ENCODE data around the gene DDA1. TPM values are rescaled to one million over a fixed set of nuclear protein-coding genes. Genes with fewer than 3 reads are reported as not detected.

DDA1 gene
- total and polyA plus RNA-seq, 4 donors, result 21.4 to 71.0 (median 28.7) TPM

- H3K4me3 ChIP-seq (ENCODE audit: low read length in 2 of 2), result no peak overlapping the region
- WGBS, 2 donors, result 71 to 81% methylated on average over 6 of the region's 6 CpGs
- no peak for ATAC-seq (ENCODE audit: low FRiP score)
- no peaks in the 10 kb centered on the region for H3K27me3 ChIP-seq (ENCODE audit: control insufficient read depth in 1 of 2, insufficient read depth in 2 of 2, low read length in 1 of 2)
- H3K27ac ChIP-seq (ENCODE audit: low read depth in 1 of 2, low read length in 2 of 2), result no peak overlapping the region
- no peak for DNase-seq
- peaks cover 0 to 4% of the 10 kb centered on the region in 2 donors for H3K36me3 ChIP-seq (ENCODE audit: control insufficient read depth in 1 of 2, insufficient read depth in 2 of 2, low read length in 1 of 2)
- intact Hi-C loops (cut with DNase I), result no loop called here
- no peaks in the 10 kb centered on the region for H3K9me3 ChIP-seq (ENCODE audit: control insufficient read depth, low read length)
- no peaks in the 10 kb centered on the region for H3K4me1 ChIP-seq (ENCODE audit: control insufficient read depth in 1 of 2, insufficient read depth in 2 of 2, low read length in 2 of 2)
Observed at GRCh38 chr19:17318966-17319365, 9.6 kb downstream of the DDA1 start.

- Histone ChIP-seq H3K9me3 (ENCODE audit: control insufficient read depth, low read length) (no peaks in the 10 kb centered on the region), H3K27me3 (ENCODE audit: control insufficient read depth in 1 of 2, insufficient read depth in 2 of 2, low read length in 1 of 2) (no peaks in the 10 kb centered on the region), H3K27ac (ENCODE audit: low read depth in 1 of 2, low read length in 2 of 2) (no peak overlapping the region), H3K4me3 (ENCODE audit: low read length in 2 of 2) (no peak overlapping the region), H3K4me1 (ENCODE audit: control insufficient read depth in 1 of 2, insufficient read depth in 2 of 2, low read length in 2 of 2) (no peaks in the 10 kb centered on the region), H3K36me3 (ENCODE audit: control insufficient read depth in 1 of 2, insufficient read depth in 2 of 2, low read length in 1 of 2) (peaks cover 0 to under 1% of the 10 kb centered on the region in 2 donors)
- DNase-seq, result no peak
- 88 to 91% methylated on average over 40 of the region's 40 CpGs for WGBS, 2 donors
- intact Hi-C loops (cut with DNase I), result no loop called here
- ATAC-seq (ENCODE audit: low FRiP score), result no peak
Observed at GRCh38 chr19:17319473-17320238, 10.3 kb downstream of the DDA1 start.

GRCh38 chr19:17320435-17320834, 11.1 kb downstream of the DDA1 start:
- DNase-seq (no peak), ATAC-seq (ENCODE audit: low FRiP score) (no peak)
- 88 to 90% methylated on average over 11 of the region's 11 CpGs for WGBS, 2 donors
- H3K27me3 ChIP-seq (ENCODE audit: control insufficient read depth in 1 of 2, insufficient read depth in 2 of 2, low read length in 1 of 2), result no peaks in the 10 kb centered on the region
- H3K4me1 ChIP-seq (ENCODE audit: control insufficient read depth in 1 of 2, insufficient read depth in 2 of 2, low read length in 2 of 2), result no peaks in the 10 kb centered on the region
- intact Hi-C loops (cut with DNase I), result no loop called here
- H3K36me3 ChIP-seq (ENCODE audit: control insufficient read depth in 1 of 2, insufficient read depth in 2 of 2, low read length in 1 of 2), result no peaks in the 10 kb centered on the region
- H3K9me3 ChIP-seq (ENCODE audit: control insufficient read depth, low read length), result no peaks in the 10 kb centered on the region
- no peak overlapping the region for H3K27ac ChIP-seq (ENCODE audit: low read depth in 1 of 2, low read length in 2 of 2)
- no peak overlapping the region for H3K4me3 ChIP-seq (ENCODE audit: low read length in 2 of 2)

GRCh38 chr19:17321655-17322489, 12.5 kb downstream of the DDA1 start:
- WGBS, 2 donors, result 89 to 90% methylated on average over 19 of the region's 19 CpGs

GRCh38 chr19:17322854-17323253, 13.5 kb downstream of the DDA1 start:
- Histone ChIP-seq H3K27ac (ENCODE audit: low read depth in 1 of 2, low read length in 2 of 2) (no peak overlapping the region), H3K9me3 (ENCODE audit: control insufficient read depth, low read length) (no peaks in the 10 kb centered on the region), H3K27me3 (ENCODE audit: control insufficient read depth in 1 of 2, insufficient read depth in 2 of 2, low read length in 1 of 2) (no peaks in the 10 kb centered on the region), H3K36me3 (ENCODE audit: control insufficient read depth in 1 of 2, insufficient read depth in 2 of 2, low read length in 1 of 2) (no peaks in the 10 kb centered on the region), H3K4me3 (ENCODE audit: low read length in 2 of 2) (no peak overlapping the region), H3K4me1 (ENCODE audit: control insufficient read depth in 1 of 2, insufficient read depth in 2 of 2, low read length in 2 of 2) (no peaks in the 10 kb centered on the region)
- WGBS, 2 donors, result 36 to 45% methylated on average over 10 of the region's 10 CpGs
- intact Hi-C loops (cut with DNase I), result no loop called here
- ATAC-seq (ENCODE audit: low FRiP score) (peak; percentile 30), DNase-seq (no peak)

More at GRCh38 chr19:17321655-17322489, 12.5 kb downstream of the DDA1 start:
- Histone ChIP-seq H3K4me1 (ENCODE audit: control insufficient read depth in 1 of 2, insufficient read depth in 2 of 2, low read length in 2 of 2) (no peaks in the 10 kb centered on the region), H3K4me3 (ENCODE audit: low read length in 2 of 2) (no peak overlapping the region), H3K36me3 (ENCODE audit: control insufficient read depth in 1 of 2, insufficient read depth in 2 of 2, low read length in 1 of 2) (no peaks in the 10 kb centered on the region), H3K27me3 (ENCODE audit: control insufficient read depth in 1 of 2, insufficient read depth in 2 of 2, low read length in 1 of 2) (no peaks in the 10 kb centered on the region), H3K27ac (ENCODE audit: low read depth in 1 of 2, low read length in 2 of 2) (no peak overlapping the region), H3K9me3 (ENCODE audit: control insufficient read depth, low read length) (no peaks in the 10 kb centered on the region)
- no peak for DNase-seq
- intact Hi-C loops (cut with DNase I), result no loop called here
- ATAC-seq (ENCODE audit: low FRiP score), result no peak

DNA sequence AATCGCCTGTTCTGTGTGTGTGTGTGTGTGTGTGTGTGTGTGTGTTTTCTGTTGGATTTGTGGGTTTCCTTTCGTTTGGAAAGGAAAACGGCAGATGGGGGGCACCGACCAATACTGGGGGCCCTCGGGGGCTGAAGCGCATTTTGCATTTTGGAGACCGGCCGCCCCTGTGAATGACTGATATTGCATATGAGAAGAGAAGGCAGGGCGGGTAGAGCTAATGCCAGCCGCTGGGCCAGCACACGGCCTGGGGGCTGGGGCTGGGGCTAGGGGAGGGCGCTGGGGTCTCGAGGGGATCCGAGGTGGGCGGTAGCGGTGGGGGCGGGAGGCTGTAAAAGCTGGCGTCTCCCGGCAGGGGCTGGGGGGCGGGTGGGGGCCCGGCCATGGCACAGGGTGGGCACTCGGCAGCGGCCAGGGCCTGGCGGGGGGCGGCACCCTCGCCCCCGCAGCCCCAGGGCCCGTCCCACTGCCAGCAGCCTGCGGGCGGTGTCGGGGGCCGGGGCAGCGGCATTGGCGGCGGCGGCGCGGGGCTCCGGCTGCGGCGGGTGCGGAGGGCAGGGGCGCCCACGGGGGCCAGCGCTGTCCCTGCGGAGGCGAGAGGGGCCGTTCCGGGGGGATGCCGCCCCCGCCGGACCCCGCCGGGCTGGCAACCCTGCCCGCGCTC, 14.1 kb downstream of the DDA1 start:
- Histone ChIP-seq H3K9me3 (ENCODE audit: control insufficient read depth, low read length) (no peaks in the 10 kb centered on the region), H3K36me3 (ENCODE audit: control insufficient read depth in 1 of 2, insufficient read depth in 2 of 2, low read length in 1 of 2) (no peaks in the 10 kb centered on the region), H3K27me3 (ENCODE audit: control insufficient read depth in 1 of 2, insufficient read depth in 2 of 2, low read length in 1 of 2) (no peaks in the 10 kb centered on the region), H3K27ac (ENCODE audit: low read depth in 1 of 2, low read length in 2 of 2) (no peak overlapping the region), H3K4me1 (ENCODE audit: control insufficient read depth in 1 of 2, insufficient read depth in 2 of 2, low read length in 2 of 2) (no peaks in the 10 kb centered on the region), H3K4me3 (ENCODE audit: low read length in 2 of 2) (no peak overlapping the region)
- DNase-seq (no peak), ATAC-seq (ENCODE audit: low FRiP score) (no peak)
- WGBS, 2 donors, result 15 to 20% methylated on average over 39 to 56 of the region's 56 CpGs
- intact Hi-C loops (cut with DNase I), result no loop called here

DNA sequence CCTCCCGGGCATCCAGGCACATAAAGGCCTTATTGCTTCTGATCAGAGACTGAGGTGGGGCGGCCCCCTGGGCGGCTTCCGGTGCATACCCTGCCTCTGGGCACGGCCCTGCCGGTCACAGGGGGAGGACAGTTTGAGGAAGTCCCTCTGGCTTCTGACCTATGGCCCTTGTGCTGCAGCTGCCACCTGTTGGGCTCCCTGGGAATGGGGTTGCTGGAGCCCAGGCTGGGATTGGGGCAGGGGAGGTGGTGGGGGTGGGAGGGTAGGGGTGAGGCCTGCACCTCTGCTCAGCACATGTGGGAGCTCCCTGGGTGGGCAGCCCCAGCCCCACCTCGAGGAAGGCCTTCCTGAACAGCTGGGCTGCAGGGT, 14.6 kb downstream of the DDA1 start:
- intact Hi-C loops (cut with DNase I), result no loop called here
- 37 to 42% methylated on average over 7 of the region's 7 CpGs for WGBS, 2 donors
- DNase-seq (no peak), ATAC-seq (ENCODE audit: low FRiP score) (no peak)
- Histone ChIP-seq H3K27me3 (ENCODE audit: control insufficient read depth in 1 of 2, insufficient read depth in 2 of 2, low read length in 1 of 2) (no peaks in the 10 kb centered on the region), H3K4me1 (ENCODE audit: control insufficient read depth in 1 of 2, insufficient read depth in 2 of 2, low read length in 2 of 2) (no peaks in the 10 kb centered on the region), H3K27ac (ENCODE audit: low read depth in 1 of 2, low read length in 2 of 2) (no peak overlapping the region), H3K36me3 (ENCODE audit: control insufficient read depth in 1 of 2, insufficient read depth in 2 of 2, low read length in 1 of 2) (no peaks in the 10 kb centered on the region), H3K9me3 (ENCODE audit: control insufficient read depth, low read length) (no peaks in the 10 kb centered on the region), H3K4me3 (ENCODE audit: low read length in 2 of 2) (no peak overlapping the region)

DNA sequence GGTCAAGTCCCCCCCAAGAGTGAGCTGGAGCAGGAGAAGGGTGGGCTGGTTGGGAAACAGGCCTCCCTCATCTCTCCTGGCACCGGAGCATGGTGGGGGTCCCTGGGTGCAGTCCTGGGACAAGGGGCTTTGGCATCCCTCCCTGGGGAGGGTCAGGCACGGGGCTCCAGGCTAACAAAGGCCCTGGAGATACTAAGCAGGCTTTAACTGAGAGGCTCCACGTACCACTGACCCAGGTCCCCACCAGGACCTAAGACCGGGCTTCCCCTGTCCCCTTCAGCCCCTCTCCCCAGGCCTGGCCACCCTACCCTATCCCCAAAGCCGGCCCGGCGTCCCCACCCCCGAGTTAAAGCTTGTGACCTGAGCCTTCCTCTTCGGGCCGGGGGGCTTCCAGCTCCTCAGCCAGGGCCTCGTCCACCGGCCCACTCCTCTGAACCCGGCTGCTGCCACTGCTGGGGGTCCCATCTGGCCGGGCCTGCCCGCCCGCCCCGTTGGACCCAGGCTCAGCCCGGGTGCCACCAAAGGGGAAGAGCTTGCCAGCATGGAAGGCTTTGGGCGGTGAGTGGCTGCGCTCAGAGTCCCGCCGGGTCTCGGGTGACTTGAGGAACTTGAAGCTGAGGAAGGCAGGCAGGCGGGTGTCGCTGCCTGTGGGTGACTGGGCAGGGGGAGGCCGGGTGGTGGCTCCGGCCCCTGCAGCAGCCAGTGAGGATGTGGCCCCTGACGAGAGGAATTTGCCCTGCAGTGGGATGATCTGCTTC, 15.2 kb downstream of the DDA1 start:
- no peak overlapping the region for H3K27ac ChIP-seq (ENCODE audit: low read depth in 1 of 2, low read length in 2 of 2)
- DNase-seq, result no peak
- no peaks in the 10 kb centered on the region for H3K27me3 ChIP-seq (ENCODE audit: control insufficient read depth in 1 of 2, insufficient read depth in 2 of 2, low read length in 1 of 2)
- intact Hi-C loops (cut with DNase I), result no loop called here
- no peak for ATAC-seq (ENCODE audit: low FRiP score)
- WGBS, 2 donors, result 87 to 91% methylated on average over 22 to 28 of the region's 28 CpGs
- no peaks in the 10 kb centered on the region for H3K4me1 ChIP-seq (ENCODE audit: control insufficient read depth in 1 of 2, insufficient read depth in 2 of 2, low read length in 2 of 2)
- H3K4me3 ChIP-seq (ENCODE audit: low read length in 2 of 2), result no peak overlapping the region
- no peaks in the 10 kb centered on the region for H3K36me3 ChIP-seq (ENCODE audit: control insufficient read depth in 1 of 2, insufficient read depth in 2 of 2, low read length in 1 of 2)
- H3K9me3 ChIP-seq (ENCODE audit: control insufficient read depth, low read length), result no peaks in the 10 kb centered on the region

All from aorta (tissue), 5 donors.